Measurements from ENCODE around the gene RALGPS1.

DNA sequence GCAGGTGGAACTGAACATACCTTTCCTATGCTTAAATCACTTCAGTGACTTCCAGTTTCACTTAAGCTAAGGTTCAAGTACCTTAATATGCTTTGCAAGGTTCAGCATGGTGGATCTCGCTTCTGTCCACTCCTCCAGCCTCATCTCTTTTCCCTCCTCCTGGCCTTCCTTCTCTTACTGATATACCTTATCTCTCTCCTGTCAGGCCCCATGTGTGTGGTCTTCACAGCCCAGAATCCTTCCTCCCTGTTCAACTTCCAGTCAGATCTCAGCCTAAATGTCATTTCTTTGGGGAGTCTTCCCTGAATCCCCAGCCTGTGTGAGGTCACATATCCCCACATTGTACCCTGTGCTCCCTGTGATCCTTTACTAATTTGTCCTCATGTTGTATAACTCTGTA lies 120.1 kb downstream of the RALGPS1 start:
- TF ChIP-seq CTCF (IDR thresholded peaks at IDR 0.05) (no peak), POLR2AphosphoS5 (IDR thresholded peaks at IDR 0.05) (no peak)
